Left renal pelvis (tissue), 4 donors: ENCODE data around the gene HOXB1. TPM values are rescaled to one million over a fixed set of nuclear protein-coding genes. Genes with fewer than 3 reads are reported as not detected.
A peak's percentile ranks its signal among the peaks of the same experiment; 100 is the strongest.
"Not testable (repeated sequence)": the region's sequence is repeated elsewhere in the genome, so short reads cannot be mapped to it uniquely, and the experiment has no call there.

Experiments used
- DNase-seq, 4 donors: peaks; one replicate each; pipeline ENCODE4 v3.0.0-alpha.2; 2013; ENCODE audit warnings: low read depth in 4 of 4, low spot score in 3 of 4
- polyA plus RNA-seq, 4 donors: library from polyadenylated mRNA; unstranded; fragments of 120-200 nt; gene quantifications; one replicate each; pipeline ENCODE4 v1.2.1, GENCODE V29; 2013; ENCODE audit not compliant: insufficient read length in 4 of 4

HOXB1 gene
- polyA plus RNA-seq, 4 donors: 0.21 to 0.75 (median 0.37) TPM; not detected in 1

DNA sequence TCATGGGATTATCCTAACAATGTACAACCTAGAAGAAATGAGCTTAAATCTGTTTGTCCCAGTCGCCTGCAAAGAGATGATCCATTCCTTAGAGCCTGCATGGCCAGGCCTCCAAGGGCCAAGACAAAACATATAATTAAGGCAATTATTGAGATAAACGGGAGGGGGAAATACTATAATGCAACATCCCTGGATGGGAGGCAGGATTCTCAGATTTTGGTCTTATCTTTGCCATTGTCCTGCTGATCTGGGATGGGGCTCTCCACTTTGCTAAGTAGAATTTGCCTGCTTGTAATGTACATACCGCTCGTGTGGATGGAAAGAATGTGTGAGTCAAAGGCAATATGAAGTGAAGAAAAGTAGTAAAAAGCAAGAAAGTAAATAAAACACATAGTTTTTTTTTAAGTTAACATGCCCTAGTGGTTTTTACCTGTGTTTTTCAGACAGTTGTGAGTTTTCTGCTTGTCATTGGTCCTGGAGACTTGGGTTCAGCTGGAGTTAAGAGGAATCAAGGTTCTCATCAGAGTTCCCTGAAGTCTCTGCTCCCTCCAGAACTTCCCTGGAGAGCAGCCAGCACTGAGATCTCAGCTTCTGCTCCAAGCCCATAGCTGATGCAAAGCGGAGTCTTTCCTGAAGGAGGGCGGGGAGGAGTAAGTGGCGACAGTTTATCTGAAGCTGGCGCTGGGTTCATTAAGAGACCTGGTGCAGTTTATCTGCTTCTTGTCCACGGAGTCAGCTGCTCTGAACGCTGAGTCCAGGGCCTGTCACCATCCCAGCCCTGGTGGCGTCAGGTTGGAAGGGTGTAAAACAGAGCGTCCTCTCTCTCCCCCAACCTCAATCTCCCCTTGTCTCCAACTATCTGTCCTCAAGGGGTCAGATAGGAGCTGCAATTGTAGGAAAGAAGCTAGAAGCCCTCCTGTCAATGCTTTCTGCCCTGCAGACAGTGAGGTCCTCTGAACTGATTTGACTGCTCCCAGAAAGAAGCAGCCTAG, 30.1 kb downstream of the HOXB1 start:
- DNase-seq: no peak

DNA sequence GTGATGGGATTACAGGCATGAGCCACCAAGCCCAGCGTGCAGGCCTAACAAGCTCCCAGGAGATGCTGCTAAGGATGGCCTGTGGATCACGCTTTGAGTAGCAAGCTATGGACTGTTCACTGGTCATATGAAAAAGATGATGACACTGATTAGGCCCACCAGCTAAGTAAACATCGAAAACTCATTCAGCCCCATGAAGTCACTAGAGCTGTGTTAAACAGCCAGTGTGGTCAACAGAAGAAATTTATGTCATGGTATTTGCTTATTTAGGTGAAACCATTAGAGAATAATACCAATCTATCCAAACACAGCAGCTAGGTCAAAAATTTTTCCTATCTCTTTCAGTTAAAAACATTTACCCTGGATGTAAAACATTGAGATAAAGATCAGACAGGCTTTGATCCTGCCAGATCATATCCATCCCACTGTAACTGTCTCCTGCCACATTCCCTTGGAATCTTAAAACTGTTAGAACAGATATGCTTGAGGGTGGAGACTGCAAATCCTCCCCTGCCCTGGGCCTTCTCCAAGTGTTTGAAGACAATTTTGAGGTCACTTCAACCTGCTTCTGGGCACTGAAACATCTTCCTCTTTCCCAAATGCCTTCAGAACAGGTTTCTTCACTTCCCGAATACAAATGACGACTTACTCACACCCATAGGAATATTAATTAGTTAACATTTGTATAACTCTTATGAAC, 30.9 kb downstream of the HOXB1 start:
- DNase-seq: no peak

DNA sequence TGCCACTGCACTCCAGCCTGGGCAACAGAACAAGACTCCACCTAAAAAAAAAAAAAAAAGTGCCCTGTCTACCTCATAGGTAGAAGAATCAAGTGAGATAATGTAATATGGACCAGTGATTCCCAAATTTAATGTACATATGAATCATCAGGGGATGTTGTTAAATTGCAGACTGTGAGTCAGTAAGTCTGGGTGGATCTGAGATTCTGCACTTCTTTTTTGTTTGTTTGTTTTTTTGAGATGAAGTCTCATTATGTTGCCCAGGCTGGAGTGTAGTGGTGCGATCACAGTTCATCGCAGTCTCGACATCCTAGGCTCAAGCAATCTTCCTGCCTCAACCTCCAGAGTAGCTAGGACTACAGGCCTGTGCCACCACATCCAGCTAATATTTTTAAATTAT, 31.6 kb downstream of the HOXB1 start:
- no peak for DNase-seq

DNA sequence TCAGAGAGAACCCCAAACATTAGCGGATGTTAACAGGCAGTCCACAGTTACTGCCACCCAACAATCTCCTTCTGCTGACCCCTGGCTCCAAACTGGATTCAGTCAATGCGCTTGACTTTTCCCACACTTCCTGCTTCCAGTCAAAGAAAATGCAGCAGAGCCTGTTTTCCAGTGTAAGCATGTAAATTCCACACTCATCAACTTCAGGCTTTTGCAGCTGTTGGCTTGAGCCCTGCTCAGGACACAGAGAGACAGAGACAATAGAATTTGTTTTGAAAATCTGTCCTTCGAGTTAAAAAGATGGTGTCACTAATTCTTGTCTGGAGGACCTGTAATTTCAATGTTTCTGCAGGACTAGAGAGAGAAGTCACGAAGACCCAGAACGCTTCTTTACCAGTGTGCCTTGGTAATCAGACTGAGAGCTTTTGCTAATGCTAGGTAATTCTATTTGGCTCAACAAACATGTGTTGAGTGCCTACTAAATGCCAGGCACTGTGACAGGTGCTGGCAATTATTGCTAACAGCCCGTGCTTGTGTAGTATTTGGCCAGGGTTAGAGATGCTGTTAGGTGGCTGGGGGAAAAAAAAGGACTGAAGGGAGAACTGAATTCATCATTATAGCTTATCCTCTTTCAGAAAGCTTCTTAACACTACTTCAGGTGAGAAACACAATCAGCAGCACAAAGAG, 32.5 kb downstream of the HOXB1 start:
- no peak for DNase-seq

DNA sequence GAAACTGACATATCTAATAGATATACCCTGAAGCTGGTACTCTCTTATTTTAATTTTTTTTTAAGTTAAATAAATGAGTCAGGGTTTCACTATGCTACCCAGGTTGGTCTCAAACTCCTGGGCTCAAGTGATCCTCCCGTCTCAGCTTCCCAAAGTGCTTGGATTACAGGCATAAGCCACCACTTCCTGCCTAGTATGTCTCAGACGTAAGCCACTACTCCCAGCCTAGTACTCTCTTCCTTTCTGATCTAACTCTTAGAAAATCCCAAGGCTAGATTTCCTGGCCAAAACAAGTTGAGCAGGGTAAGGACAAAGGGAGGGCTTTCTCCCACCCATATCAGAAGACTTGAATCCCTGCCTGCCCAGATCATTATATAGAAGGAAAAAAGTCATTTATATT, 33.7 kb downstream of the HOXB1 start:
- DNase-seq: no peak

DNA sequence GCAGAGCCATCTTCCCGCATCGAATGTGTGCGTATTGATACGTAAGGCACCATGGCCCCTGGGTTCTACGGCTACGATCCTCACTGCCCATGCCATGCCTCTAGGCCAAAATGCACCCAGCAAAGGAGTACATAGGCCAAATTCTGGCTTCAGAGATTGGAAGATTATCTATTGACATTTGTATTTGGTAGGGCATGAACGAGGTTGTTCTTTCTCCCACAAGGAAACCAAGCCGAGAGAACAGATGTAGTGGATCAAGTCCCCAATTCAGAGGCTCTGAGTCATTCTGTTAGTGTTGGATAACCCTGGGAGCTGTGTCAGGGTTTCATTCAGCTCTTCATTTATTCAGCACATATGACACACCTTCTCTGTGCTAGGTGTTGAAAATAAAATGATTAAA, 36.5 kb downstream of the HOXB1 start:
- DNase-seq: no peak

DNA sequence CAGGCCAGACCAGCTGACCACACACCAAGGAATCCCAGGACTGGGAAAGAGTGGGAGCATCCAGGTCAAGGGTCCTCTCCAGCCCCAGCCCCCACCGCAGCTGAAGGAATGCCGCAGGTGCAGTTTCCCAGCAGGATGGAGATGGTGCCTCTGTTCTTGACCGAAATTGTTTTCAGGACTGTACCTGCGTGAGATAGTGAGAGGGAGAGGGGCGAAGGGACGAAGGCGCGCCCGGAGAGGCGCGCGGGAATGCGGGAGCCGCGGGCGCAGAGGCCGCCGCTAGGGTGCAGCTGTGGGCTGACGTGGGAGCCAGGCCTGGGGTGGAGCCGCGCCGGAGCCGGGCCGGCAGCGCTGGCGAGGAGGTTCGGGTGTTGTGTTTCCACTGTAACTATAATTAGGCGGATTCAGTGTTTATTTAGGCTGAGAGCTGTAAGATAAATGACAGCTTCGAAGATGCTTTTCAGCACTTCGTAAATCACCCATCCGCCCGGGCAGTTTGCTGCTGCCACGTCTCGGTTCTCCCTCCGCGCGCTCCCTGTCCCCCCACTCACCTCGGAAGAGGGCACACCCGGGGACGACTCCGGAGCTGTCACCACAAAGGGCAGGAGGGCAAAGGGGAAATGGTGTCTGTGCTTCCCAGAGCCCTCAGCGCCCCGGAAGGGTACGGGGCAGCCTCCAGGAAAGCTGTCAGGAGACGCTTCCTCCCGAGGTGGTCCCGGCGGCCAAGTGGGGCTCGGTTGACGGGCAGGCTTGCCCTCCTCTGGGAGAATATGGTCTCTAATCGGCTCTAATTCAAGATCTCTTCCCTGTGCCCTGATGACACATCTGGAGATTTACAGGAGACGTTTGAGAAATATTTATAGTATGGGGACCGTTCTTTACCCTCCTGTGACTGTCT, 38.2 kb downstream of the HOXB1 start:
- DNase-seq: peak in 1 of 4 donors; percentile 82

DNA sequence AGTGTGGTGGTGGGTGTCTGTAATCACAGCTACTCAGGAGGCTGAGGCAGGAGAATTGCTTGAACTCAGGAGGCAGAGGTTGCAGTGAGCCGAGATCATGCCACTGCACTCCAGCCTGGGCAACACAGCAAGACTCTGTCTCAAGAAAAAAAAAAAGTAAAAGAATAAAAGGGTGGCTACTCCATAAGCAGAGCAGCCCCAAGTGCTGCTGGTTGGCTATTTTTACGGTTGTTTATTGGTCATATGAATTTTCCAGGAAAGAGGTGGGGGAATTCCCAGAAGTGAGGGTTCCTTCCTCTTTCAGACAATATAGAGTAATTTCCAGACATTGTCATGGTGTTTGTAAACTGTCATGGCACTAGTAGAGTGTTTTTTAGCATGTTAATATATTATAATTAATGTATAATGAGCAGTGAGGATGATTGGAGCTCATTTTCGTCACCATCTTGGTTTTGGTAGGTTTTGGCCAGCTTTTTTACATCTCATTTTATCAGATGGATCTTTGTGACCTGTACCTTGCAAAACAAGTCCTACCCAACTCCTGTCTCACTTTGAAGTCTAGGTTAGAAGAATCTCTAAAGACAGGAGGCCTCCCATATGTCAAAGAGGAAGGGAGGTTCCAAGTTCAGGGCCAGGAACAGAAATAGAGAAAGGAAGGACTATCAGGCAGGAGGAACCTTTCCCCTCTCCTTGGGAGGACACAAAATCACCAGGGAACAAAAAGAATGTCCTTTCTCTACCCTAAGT, 39.1 kb downstream of the HOXB1 start:
- no peak for DNase-seq

DNA sequence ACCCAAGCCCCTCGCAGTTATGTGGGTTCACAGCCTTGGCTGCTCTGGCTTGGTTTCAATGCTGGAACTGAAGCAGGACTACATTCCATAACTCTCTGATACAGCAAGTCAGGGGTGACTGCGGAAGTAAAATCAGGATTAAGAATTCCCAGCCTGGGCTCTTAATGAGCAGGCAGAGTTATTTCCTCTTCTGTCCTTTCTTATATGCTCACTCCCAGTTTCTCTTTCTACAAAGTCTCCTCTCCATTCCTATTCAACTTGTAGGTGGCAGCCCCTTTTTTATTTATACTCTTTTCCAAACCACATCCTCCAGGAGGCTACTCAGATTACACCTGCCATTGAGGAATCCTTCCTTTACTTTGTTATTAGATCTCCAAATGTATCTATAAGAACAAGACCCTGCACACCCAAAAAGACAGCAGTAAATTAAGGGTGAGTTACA, 40.3 kb downstream of the HOXB1 start:
- DNase-seq: no peak

DNA sequence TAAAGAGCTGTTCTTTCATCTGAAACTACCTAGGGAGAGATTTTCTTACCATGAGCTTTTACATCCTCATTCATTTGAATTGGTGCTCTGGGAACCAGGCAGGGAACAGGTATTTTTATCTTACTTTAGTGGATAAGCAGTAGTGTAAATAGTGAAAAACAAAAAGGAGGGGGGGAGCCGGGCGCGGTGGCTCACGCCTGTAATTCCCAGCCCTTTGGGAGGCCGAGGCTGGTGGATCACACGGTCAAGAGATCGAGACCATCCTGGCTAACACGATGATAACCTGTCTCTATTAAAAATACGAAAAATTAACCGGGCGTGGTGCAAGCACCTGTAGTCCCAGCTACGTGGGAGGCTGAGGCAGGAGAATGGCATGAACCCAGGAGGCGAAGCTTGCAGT, 41.0 kb downstream of the HOXB1 start:
- DNase-seq: no peak

DNA sequence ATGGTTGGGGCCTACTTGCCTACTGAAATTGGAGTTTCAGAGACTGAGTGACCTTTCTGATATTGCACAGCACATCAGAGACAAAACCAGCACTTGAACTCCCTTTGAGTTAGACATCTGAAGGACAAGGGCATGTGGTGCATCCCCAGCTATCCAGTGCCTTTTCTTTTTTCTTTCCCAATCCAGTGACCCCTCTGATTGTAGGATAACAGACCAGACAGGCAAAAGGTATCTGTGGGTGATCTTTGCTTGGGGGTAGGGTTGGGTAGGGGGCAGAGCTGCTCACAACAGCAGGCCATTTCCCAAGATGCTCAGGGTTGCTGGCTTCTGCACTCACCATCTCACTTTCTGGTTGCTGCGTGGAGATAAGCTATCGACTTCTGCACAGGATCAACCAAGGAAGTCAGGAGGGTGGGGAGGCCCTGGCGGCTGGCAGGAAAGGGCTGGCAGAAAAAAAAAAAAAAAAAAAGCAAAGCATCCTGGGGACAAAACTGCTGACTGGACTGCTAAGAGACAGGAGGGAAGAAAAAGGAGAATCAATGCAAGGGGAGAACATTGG, 42.2 kb downstream of the HOXB1 start:
- no peak for DNase-seq

DNA sequence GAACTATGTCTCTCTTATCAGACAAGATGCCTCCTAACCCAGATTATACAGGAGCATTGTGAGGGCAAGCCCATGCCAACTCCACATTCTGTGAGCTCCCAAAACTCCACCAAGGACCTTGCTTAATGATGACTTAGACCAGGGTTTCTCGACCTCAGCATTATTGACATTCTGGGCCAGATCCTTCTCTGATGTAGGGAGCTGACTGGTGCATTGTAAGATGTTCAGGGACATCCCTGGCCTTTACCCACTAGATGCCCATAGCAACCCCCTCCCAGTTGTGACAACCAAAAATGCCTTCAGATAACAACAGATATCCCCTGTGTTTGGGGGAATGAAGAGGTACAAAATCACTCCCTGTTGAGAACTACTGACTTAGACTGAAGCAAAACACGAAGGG, 43.6 kb downstream of the HOXB1 start:
- no peak for DNase-seq

DNA sequence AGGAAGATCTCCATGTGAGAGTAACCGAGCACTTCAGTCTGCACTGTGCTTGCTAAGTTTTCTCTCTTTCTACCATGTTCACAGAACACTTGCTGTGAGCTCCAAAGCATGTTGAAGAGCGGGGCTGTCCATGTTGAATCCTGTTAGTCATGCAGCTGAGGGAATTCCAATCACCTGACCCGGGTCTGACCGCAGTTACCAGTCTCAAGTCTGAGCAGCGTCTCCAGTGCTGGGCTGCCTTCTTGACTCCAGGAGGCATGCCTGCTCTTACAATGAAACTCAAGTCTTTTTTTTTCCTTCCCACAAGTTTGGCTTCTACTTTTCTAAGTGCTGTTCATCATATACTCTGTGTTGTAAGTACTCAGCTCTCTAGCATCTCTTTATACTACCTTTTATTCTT, 44.3 kb downstream of the HOXB1 start:
- no peak for DNase-seq

DNA sequence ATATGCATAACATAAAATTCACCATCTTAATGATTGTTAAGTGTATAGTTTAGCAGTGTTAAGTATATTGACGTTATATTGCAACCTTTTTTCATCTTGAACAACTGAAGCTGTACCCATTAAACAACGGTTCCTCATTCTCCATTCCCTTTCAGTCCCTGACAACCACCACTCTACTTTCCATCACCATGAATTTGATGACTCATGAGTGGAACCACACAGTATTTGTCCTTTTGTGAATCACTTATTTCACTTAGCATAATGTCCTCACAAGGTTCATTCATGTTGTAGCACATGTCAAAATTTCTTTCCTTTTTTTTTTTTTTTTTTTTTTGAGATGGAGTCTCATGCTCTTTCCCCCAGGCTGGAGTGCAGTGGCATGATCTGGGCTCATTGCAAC, 46.0 kb downstream of the HOXB1 start:
- DNase-seq: no peak

DNA sequence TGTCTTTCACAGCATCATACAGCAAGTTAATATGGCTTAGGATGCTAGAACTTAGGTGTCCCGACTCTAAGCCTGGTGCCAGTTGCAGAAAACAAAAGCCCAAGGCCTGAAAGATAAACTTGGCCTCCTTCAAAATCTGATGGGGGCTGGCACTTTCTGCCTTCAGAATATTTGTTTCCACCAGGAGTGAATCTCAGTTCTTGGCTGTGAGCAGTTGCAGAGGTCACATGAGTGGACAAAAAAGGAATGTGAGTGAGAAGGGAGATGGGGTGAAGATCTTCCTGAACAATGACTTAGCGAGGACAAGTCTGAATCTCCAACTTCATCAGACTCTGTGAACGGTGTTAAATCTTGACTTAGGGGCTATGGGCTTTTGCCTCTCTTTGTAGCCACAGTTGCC, 46.6 kb downstream of the HOXB1 start:
- DNase-seq: no peak

DNA sequence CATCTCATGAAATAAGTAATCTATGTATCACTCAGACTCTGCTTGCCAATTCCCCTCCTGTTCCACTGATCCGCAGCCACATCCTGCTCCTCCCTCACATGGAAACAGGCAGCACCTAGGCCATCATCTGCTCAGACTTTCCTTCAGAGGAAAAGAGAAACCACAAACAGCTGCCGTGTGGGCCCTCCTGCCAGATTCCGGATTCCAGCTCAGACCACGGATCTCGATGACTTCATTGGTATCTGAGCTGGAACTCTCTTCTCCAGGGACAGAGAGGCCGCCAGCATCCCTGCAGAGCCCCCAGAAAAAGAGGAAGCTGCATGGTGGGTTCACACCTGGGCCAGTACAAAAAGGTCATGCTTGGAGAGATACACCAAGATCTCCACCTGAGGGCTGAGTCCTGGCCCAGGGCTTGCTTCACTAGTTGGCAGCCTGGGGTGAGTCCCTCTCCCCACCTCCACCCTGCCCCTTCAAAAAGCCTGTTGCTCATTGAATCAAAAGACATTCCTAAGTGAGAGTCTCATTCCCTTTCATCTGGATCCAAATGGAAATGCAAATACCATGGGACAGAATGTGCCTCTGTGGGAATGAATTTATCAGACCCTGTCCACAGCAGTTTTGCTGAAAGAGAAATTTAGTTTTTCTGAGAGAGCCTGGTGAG, 47.2 kb downstream of the HOXB1 start:
- no peak for DNase-seq

DNA sequence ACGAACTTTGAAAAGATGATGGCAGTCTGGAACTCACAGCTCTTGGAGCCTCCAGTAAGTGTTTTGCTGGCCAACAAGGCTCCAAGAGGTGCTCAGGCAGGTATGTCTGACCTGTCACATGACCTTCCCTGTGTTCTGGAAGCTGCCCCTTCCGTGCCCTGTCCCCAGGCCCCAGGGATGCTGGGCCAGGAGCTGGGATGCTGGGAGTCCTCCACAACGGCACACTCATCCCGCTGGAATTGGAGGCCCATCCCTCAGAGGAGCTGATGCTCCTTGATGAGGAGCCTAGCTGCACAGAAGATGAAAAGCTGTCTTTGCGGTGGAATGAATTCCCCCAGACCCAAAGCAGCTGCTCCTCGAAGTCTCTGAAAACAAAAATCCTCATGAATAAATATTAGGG, 47.8 kb downstream of the HOXB1 start:
- no peak for DNase-seq

DNA sequence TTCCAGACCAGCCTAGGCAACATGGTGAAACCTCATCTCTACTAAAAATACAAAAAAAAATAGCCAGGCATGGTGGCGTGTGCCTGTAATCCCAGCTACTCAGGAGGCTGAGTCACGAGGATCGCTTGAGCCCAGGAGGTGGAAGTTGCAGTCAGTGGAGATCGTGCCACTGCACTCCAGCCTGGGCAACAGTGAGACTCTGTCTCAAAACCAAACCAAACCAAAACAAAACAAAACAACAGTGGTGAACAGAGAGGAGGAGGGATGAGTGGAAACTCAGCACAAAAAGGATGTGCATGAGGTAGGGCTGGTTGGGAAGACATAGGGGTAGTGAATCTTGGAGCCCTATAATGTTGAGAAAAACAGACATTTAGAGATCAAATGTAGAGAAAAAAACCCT, 48.5 kb downstream of the HOXB1 start:
- DNase-seq: not testable (repeated sequence)

DNA sequence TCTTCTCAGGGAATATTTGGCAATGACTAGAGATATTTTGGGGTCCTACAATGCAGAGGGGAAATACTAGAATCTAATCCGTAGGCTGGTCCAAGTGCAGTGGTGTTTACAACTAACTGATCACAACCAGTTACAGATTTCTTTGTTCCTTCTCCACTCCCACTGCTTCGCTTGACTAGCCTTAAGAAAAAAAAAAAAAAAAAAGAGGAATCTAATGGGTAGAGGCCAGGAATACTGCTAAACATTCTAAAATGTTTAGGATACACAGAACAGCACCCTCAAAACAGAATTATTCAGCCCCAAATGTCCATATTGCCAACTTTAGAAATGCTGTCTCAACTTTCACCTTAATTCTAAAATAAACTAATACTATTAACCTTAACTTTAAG, 51.8 kb downstream of the HOXB1 start:
- DNase-seq: no peak
